Measurements from ENCODE around the gene MEGF6.

MEGF6 gene

DNA sequence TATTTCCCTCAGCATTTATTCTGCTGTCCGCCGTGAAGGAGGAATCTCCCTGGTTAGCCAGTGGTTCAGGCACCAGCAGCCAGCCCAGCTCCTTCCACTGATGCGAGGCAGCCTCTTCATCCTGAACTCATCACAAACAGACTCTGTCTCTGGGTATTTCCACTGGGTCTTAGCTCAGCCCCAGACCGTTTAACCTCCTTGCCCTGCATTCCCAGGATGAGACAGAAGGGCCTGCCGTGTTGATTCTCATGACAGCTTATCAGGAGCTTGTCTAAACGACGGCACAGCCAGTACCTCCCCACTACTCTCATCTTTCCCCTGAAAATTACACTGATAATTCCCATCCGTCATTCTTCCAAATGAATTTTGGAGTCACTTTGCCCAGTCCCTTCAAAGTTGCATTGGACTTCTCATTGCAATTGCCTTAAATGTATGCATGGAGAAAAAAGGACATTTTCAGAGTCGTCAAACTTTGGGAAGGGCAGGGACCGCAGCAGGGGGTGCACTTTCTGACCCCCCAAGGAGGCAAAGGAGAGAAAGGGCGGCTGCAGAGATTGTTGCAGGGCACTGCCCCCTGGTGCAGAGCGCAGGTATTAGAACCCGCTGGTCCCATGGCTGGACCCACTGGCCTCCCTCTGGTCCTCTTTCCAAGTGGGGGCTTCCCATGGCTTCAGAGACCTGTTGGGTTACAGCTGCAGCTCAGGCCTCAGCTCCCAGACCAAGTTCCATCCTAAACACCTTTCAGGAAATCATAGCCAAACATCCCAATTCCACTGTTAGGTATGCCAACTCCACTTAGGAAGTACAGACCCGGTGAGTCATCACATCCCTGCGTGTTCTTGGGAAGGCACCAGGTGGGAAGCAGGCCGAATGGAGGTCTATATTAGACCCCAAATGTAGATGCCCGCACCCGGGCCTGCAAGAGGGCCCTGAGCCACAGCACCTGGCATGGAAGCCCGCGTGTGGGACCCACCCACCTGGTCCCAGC, 3.7 kb upstream of the MEGF6 start:
- no peak for TF ChIP-seq POLR2AphosphoS5 (IDR thresholded peaks at IDR 0.05; ENCODE audit: low read depth, low read length)
- no peak for TF ChIP-seq POLR2A (IDR thresholded peaks at IDR 0.05; ENCODE audit: low read depth, low read length)
- no peak for TF ChIP-seq TAF1 (IDR thresholded peaks at IDR 0.05; ENCODE audit: borderline replicate concordance, low read depth, low read length)
- DNase-seq (ENCODE audit: insufficient read length) (no peak), FAIRE-seq (no peak)

DNA sequence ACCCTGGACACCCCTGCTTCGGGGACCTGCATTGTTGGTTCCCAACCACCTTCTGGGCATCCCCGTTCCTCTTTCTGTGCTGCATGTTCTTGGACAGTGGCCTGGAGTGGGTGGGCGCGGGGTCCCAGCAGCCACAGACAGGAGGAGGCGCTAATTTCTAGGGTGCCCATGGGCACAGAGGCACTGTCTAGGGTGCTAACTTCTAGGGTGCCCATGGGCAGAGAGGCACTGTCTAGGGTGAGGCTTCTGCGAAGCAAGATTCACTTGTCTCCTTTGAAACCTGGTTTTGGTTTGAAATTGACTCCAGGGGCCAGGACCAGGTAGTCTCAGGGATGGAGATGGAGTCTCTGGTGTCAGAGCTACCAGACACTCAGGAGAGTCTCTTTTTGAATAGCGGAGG, 815 bp upstream of the MEGF6 start:
- FAIRE-seq, result no peak
- TF ChIP-seq TAF1 (IDR thresholded peaks at IDR 0.05; ENCODE audit: borderline replicate concordance, low read depth, low read length), result no peak
- TF ChIP-seq POLR2AphosphoS5 (IDR thresholded peaks at IDR 0.05; ENCODE audit: low read depth, low read length), result no peak
- TF ChIP-seq POLR2A (IDR thresholded peaks at IDR 0.05; ENCODE audit: low read depth, low read length), result no peak

DNA sequence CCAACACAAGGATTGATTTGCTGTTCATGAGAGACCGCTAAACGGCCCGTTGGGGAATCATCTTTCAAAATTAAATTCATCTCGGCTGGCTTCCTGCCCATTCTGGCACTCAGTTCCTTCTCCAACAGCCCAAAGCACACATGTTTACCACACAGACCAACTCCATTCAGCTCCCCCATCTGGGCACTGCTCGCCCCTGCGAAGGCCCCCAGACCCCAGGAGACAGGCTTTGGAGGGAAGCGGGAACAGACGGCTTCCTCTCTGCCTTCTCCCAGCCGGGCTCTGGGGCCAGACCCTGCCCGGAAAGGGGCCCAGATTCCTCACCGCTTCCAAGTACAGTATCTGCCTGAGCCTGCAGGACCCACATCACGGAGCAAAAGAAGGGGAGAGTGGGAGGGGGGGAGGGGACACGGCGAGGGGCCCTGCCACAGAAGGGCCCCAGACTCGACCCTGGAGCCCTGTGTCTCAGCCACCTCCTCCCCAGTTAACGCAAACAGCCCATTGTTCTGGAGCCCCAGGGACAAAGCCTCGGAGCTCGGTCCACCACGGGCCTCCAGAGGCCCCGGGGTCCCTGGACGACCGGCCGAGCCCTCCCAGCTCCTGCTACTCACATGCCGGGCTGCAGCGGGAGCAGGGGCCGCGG, 660 bp downstream of the MEGF6 start:
- DNase-seq (ENCODE audit: insufficient read length) (no peak), FAIRE-seq (no peak)
- no peak for TF ChIP-seq POLR2AphosphoS5 (IDR thresholded peaks at IDR 0.05; ENCODE audit: low read depth, low read length)
- TF ChIP-seq TAF1 (IDR thresholded peaks at IDR 0.05; ENCODE audit: borderline replicate concordance, low read depth, low read length), result no peak
- TF ChIP-seq POLR2A (IDR thresholded peaks at IDR 0.05; ENCODE audit: low read depth, low read length), result no peak

More for the DNA sequence above, 815 bp upstream of the MEGF6 start:
- DNase-seq (ENCODE audit: insufficient read length), result no peak

DNA sequence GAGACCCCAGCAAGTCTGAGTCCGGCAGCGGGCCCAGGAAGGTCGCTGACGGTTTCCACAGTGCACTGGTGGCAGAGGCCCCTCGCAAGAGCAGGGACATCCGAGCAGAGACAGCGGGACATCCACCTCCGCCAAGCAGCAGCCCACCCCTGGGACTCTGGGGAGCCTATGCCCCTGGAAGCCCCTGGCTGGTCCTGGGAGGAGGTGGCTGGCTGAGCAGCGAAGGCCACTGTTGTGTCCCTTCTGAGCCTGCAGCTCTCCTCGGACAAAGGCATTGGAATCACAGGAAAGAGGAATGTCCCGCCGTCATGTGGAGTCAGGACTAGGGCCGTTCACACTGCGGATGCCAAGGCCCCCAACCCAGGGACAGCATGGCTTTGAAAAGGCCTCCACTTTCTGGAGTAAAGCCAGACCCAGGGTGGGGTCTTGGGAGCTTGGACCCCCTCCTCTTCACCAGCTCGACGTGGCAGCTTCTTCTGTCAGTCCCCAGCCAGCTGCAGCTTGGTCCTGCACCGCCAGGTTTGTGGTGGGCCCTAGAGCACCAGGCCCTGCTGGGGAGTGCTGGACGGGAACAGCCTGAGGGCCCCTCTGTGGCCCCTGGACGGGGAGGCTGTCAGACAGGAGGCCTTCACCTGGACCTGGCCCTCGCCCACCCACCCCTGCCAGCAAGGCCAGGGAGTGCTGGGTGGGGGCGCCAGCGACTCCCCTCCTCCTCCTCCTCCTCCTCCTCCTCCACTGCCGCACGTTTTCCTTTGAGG, 1.4 kb downstream of the MEGF6 start:
- TF ChIP-seq POLR2AphosphoS5 (IDR thresholded peaks at IDR 0.05; ENCODE audit: low read depth, low read length) (no peak), POLR2A (IDR thresholded peaks at IDR 0.05; ENCODE audit: low read depth, low read length) (no peak), TAF1 (IDR thresholded peaks at IDR 0.05; ENCODE audit: borderline replicate concordance, low read depth, low read length) (no peak)
- FAIRE-seq (no peak), DNase-seq (ENCODE audit: insufficient read length) (no peak)

DNA sequence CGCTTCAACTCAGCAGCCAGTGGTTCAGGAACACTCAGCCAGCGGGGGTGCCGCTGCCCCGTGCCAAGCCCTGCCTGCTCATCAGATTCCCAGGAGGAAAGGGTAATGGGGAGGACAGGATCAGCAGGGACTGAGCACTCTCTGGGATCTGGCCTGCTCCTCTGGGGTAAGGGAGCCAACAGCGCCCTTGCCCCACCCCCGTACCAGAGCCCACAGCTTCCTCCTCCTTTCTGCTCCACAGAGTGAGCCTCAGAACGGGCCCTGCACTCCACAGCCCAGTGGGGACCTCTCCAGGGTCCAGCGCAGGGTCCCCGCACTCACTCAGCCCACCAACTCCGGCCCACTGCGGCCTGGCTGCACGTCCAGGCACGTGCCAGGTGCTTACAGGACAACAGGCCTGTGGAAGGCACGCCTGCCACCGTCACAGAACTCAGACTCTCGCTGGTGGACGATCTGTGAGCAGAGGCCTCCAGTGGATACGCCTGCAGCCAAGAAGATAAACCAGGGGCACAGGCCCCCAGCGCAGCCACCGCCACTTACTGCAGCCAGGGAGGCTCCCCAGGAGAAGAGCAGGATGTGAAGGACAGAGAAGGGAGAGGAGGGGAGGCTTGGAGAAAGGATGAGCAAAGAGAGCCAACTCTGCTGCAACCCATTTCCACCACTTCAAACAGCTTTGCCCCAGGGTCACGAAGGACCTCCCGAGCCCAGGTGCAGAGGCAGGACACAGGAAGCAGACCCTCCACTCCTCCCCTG, 2.1 kb downstream of the MEGF6 start:
- FAIRE-seq (no peak), DNase-seq (ENCODE audit: insufficient read length) (no peak)
- TF ChIP-seq TAF1 (IDR thresholded peaks at IDR 0.05; ENCODE audit: borderline replicate concordance, low read depth, low read length) (no peak), POLR2AphosphoS5 (IDR thresholded peaks at IDR 0.05; ENCODE audit: low read depth, low read length) (no peak), POLR2A (IDR thresholded peaks at IDR 0.05; ENCODE audit: low read depth, low read length) (no peak)

DNA sequence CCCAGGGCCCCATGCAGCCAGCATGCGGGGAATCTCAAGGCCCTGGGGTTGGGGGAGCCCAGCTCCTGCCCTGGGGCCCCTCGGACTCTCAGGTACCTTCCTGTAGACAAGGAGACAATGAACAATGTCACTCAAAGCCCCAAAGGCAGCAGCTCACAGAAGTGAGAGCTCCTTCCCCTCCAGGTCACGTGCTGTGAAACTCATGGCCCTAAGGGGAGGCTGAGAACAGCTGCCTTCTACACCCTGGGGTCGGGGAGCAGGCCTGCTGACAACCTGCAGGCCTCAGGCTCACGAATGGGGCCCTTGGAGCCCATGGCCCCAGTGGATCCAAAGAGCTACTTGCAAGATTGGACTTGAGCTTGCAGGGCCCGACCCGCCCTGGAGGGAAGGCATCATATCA, 3.2 kb downstream of the MEGF6 start:
- FAIRE-seq, result no peak
- no peak for DNase-seq (ENCODE audit: insufficient read length)
- TF ChIP-seq TAF1 (IDR thresholded peaks at IDR 0.05; ENCODE audit: borderline replicate concordance, low read depth, low read length) (no peak), POLR2A (IDR thresholded peaks at IDR 0.05; ENCODE audit: low read depth, low read length) (no peak), POLR2AphosphoS5 (IDR thresholded peaks at IDR 0.05; ENCODE audit: low read depth, low read length) (no peak)

DNA sequence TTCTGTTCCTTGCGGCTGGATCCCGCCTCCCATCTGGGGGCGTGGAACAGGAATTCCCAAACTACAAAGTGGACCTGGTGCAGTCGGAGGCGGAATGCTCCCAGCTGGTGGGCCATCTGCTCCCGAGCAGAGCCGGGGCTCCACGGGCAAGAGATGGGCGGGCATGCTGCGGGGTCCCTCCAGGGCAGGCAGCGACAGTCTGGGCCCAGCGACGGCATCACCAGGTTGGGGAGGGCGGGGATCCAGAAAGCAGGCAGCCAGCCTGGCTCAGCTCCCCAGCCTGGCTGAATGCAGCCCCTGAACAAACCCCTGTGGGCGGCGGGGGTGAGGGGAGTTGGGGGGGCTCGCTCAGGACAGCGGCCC, 3.6 kb downstream of the MEGF6 start:
- FAIRE-seq (no peak), DNase-seq (ENCODE audit: insufficient read length) (no peak)
- TF ChIP-seq POLR2A (IDR thresholded peaks at IDR 0.05; ENCODE audit: low read depth, low read length) (no peak), TAF1 (IDR thresholded peaks at IDR 0.05; ENCODE audit: borderline replicate concordance, low read depth, low read length) (no peak), POLR2AphosphoS5 (IDR thresholded peaks at IDR 0.05; ENCODE audit: low read depth, low read length) (no peak)

DNA sequence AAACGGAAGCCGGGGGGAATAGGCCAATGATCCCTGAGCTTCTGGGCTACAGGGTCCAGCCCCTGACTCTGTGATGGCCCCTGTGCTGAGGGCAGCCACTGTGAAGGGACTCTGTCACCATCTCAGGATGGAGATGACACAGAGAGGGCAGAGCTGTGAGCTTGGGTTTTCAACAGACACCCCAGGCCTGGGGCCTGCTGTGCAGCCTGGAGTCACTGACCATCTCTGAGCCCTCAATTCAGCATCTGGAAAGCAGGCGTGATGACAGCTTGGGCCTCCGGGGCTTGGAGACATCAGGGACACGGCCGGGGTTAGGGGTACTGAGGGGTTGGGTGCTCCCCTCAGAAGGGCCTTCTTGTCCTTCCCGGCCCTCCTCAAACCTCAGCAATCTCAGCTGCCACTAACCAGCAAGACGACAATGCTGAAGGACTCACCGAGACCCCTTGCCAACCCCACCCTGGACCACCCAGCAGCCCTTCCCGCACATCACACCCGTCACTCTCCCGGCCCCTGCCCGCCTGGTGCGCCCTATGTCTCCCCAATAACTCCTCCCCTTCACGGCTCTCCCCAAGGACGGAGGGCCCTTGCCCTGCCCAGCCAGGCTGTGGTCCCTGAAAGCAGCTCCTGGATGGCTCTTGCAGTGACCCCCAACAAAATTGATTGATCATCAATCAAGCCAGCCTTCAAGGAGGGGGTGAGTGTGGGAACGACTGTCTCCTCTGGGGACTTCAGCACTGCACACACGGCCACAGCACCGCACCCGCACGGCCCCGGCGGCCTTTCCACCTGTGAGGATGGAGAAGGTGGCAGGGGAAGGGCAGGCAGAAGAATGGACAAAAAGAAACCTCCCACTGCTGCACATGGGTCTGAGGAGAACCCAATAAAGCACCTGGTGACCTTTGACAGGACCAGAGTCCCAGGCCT, 4.3 kb downstream of the MEGF6 start:
- DNase-seq (ENCODE audit: insufficient read length) (no peak), FAIRE-seq (no peak)
- TF ChIP-seq POLR2AphosphoS5 (IDR thresholded peaks at IDR 0.05; ENCODE audit: low read depth, low read length), result no peak
- no peak for TF ChIP-seq POLR2A (IDR thresholded peaks at IDR 0.05; ENCODE audit: low read depth, low read length)
- no peak for TF ChIP-seq TAF1 (IDR thresholded peaks at IDR 0.05; ENCODE audit: borderline replicate concordance, low read depth, low read length)

DNA sequence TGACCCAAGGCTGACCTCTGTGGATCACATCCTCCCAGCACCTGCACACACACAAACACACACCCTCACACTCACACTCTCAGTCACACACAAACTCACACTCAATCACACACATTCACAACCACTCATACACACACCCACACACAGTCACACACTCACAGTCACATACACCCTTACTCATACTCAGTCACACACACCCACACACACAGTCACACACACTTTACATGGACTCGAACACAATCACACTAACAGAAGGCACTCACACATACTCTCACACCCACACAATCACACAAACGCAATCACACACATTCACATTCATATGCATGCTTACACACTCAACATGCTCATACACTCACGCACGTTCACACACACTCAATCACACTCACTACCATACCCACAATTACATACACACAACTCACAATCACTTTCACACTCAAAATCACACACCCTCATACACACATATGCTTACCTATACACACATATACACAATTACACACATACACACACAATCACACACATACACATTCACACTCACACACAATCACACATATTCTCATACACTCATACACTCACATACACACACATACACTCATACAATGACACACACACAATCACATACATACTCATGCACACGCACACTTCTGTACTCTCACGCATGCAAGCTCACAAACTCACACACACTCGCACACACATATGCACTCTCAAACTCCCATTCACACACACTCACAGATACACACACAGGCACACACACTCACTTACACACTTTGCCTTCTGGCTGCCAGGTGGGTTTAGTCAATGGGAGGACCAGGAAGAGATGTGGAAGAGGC, 6.1 kb downstream of the MEGF6 start:
- DNase-seq (ENCODE audit: insufficient read length), result no peak
- no peak for FAIRE-seq
- TF ChIP-seq TAF1 (IDR thresholded peaks at IDR 0.05; ENCODE audit: borderline replicate concordance, low read depth, low read length), result no peak
